NCI-H2227 (cell line): ENCODE data around the gene SLC25A24.
"Not testable (repeated sequence)": the region's sequence is repeated elsewhere in the genome, so short reads cannot be mapped to it uniquely, and the experiment has no call there.

ENCODE experiments used
- DNase-seq: peaks from one replicate; lab custom pipeline; 2025; ENCODE audit not compliant: unreplicated experiment; lab: John Stamatoyannopoulos, UW

The SLC25A24 gene

GRCh38 chr1:108140177-108140576, 60.0 kb downstream of the SLC25A24 start:
- DNase-seq = no peak

GRCh38 chr1:108139555-108139954, 60.6 kb downstream of the SLC25A24 start:
- DNase-seq = not testable (repeated sequence)

- not testable (repeated sequence) for DNase-seq
Observed at GRCh38 chr1:108133148-108133547, 67.0 kb downstream of the SLC25A24 start.

- DNase-seq = not testable (repeated sequence)
Observed at GRCh38 chr1:108132367-108132766, 67.8 kb downstream of the SLC25A24 start.

DNA sequence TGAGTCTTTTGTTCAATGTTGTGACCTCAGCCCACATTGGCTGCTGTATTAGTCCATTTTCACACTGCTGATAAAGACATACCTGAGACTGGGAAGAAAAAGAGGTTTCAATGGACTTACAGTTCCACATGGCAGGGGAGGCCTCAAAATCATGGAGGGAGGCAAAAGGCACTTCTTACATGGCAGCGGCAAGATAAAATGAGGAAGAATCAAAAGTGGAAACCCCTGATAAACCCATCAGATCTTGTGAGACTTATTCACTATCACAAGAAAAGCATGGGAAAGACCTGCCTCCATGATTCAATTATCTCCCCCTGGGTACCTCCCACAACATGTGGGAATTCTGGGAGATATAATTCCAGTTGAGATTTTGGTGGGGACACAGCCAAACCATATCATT, 68.9 kb downstream of the SLC25A24 start:
- DNase-seq = not testable (repeated sequence)

DNA sequence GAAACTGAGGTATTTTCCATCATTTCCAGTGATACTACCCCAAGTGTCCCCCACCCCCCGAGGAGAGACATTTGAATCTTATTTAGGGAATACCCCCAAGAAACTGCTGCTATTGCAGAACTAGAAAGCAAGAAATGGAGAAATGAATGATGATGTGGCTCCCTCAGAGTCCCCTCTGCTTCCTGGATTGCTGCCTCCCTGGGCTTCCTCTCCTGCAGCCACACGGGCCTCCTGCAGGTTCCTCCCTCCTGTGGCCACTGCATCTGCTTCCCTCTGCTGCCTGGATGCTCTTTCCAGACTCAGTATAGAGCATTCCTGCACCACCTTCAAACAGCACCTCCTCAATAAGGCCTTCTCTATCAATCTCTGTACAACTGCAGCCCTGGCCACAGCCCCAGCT, 69.3 kb downstream of the SLC25A24 start:
- no peak for DNase-seq

DNA sequence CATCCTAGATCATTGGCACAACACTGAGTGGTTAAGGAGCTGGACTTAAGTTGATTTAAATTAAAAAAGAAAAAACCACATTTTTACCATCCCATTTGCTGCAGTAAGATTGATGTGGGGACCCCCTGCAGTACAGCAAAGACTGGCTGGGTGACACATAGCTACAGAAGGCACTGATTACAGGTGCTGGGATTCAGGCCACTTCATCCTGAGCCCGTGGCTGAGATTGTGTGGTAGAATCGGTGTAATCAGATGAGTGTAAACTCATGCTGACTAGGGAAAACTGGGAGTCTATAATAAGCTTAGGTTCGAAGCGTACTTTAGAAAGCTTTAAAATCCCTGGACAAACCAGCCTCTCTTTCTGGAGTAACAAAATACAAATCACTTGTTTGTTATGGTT, 70.1 kb downstream of the SLC25A24 start:
- DNase-seq = no peak

GRCh38 chr1:108125312-108126138, 74.6 kb downstream of the SLC25A24 start:
- DNase-seq = peak; percentile 82

DNA sequence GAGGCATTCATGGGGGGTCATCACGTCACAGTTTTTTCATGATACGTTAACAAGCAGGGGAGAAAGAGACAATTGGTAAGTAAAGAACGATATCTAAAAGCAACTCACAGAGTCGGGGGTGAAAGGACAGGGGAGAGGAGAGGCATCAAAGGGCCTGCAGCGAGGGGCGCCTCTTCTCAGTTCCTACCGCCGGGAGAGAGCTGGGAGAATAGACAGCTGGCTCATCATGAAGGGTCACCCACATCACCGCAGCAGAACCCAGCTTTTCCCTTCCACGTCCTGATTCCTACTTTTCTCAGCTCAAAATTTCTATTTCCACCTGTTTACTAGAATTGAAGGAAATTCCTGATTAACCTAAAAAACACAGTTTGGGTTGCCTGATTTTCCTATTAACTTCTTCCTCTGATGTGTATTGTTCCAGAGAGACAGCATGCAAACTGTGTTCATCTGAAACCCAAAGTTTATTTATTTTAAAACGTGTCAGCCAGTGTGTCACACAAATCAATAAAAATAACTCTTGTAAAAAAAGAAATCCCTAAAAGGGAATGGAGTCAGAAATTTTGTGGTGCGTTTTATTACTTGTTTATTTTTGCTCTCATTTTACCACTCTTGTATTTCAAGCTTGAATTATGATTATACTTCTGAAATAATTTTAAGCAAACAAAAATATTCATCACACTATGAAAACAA, 75.4 kb downstream of the SLC25A24 start:
- no peak for DNase-seq

- no peak for DNase-seq
Observed at GRCh38 chr1:108124023-108124422, 76.1 kb downstream of the SLC25A24 start.

GRCh38 chr1:108121358-108122143, 78.6 kb downstream of the SLC25A24 start:
- DNase-seq = no peak

GRCh38 chr1:108120163-108120562, 80.0 kb downstream of the SLC25A24 start:
- no peak for DNase-seq

DNA sequence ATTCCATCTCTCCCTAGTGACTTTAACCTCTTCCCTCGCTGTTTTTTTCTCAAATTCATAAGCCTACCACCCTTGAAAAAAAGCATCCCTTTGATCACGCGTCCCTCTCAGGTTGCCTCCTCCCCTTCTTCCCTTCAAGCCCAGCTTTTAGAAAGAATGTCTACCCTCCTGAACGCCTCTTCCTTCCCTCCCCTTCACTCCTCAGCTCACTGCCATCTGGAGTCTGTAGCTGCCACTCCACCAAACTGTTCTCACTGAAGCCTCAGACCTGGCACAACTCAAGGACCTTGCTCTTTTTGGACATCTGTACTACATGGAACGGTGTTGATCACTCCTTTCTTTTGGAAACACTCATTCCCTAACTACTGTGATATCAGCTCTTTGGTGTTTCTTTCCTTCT, 80.6 kb downstream of the SLC25A24 start:
- DNase-seq = no peak

DNA sequence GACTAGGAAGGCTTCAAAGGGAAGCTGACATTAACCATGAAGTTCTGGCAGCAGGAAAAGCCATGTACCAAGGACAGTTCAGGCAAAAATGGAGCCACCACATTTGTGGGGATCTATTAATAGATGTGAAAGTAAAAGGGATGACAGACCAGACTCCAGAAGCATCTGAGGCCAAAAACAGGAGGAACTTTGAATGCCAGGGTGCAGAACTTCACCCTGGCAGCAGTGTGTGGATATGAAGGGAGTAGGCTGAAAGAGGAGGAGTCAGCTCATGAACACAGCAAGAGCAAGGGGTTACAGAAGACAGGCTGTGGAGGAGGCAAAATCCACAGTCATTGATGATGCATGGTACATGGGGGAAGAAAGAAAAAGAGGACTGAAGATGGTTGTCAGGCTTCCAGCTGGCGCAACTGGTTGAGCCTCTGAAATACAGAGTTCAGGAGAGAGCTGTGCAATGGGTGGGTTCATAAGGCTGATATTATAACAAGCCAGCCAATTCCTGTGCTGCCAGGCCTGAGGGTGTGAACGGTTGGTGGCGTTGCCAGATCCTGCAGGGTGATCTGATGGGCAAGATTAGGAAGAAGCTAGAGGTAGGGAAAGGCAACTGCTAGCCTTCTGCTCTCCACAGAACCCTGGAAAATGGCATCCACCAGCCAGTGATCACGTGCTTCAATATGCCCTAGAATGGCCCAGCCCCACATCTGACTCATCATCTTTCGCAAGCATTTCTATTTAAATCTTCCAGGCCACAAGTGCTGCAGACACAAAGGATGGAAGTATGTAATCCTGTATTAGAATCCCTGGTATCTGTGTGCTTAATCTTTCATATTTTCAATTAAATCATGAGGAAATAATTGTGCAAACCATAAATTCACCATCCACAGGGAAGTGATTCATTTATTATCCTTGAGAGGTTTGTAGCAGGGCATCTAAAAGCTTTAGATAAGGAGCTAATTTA, 81.9 kb downstream of the SLC25A24 start:
- DNase-seq = no peak

DNA sequence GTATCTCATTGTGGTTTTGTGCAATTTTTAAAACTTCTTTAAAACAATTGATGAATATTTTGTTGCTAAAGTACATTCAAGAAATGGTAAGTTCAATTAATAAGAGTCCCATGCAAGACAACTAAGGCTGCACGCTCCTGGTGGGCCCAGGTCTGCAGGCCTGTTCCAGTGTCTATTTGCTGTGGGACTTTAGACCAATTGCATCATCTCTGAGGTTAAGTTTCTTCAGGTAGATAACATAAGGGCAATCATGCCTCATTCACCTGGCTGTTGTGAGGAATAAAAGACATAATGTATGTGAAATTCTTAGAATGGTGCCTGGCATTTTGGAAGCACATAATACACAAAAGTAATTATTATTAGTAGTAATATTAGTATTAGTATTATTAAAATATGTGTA, 82.9 kb downstream of the SLC25A24 start:
- no peak for DNase-seq

- DNase-seq = no peak
Observed at GRCh38 chr1:108114033-108114599, 86.0 kb downstream of the SLC25A24 start.

GRCh38 chr1:108113496-108113895, 86.6 kb downstream of the SLC25A24 start:
- DNase-seq = no peak

DNA sequence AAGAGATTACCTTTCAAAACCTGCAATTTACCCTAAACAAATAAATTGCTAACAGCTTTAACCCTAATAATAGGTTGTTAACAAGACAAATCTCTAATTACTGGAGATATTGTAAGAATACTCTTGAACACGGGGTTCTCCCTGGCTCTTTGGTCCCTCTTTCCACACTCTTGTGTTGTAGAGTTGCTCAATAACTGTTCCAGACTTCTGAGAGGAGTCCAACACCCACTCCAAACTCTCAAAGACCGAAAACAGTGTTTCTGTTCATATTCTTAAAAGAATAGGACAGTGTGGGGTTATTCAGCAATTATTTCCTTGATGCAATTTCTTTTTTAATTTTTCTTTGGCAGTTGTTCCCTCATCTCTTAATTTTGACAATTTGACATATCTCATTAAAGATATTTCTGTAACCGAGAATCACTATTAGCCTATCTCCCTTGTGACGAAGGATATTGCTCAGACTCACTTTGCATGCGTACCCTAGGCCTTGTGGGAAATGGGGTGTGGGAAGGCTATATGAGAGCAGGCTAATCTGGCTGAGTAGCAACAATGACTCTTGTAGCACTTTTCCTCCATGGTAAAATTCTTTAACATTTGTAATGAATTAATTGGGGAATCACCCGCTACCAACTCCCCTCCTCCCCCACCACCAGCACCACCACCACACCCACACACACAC, 90.7 kb downstream of the SLC25A24 start:
- no peak for DNase-seq

DNA sequence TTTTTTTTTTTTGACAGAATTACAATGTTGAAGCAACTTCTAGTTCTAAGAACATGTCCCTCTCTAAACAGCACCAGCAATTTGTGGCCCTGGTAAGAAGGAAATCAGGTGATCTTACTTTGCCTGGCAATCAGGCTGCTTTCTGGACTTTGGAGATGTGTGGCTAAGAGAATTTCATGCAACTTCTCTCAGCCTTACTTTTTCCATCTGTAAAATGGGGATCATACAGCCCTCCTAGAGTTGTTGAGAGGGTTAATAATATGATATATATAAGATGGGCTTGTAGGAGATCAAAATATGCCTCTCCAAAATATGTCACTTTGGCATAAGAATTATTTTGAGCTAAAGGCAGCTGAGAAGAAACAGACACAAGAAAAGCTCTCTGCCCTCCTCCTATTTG, 92.0 kb downstream of the SLC25A24 start:
- no peak for DNase-seq

DNA sequence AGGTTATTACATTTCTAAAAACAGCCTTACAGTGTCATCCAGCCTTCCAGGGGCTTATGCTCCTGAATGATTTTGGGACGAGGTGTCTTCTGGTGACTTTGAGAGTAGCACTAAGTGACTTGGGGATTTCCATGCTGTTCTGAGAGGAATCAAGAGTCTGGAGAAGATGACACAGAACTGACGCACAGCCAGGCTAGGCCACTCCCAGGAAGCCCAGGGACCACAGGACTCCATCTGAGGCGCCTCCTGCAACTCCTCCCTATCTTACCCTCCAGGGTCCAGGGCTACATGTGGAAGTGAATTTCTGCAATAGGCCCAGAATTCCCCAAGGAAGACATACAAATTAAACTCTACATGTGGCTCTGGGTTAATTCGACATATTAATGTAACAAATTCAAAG, 92.5 kb downstream of the SLC25A24 start:
- no peak for DNase-seq
